Fibroblast of lung (primary cell): Measurements from ENCODE around the gene ZCCHC2. TPM values are rescaled to one million over a fixed set of nuclear protein-coding genes. Genes with fewer than 3 reads are reported as not detected.
A peak's percentile ranks its signal among the peaks of the same experiment; 100 is the strongest.

Source experiments
- DNase-seq, 2 donors: peaks; one replicate each; pipeline versions ENCODE4 v3.0.0 to v3.0.0-alpha.2; 2010; ENCODE audit warnings: low read depth in 2 of 2
- H2AFZ ChIP-seq: 2 replicates; pipeline ENCODE4 v1.5.1; 2012; ENCODE audit warnings: low read length, control low read depth, inconsistent platforms
- H3K27ac ChIP-seq: 2 replicates; pipeline ENCODE4 v1.5.1; 2011; ENCODE audit warnings: low read length, control low read depth; ENCODE audit not compliant: insufficient read depth
- H3K27me3 ChIP-seq: 2 replicates; pipeline ENCODE4 v1.5.1; 2011; ENCODE audit warnings: mild to moderate bottlenecking, low read length; ENCODE audit not compliant: control insufficient read depth, insufficient read depth
- H3K36me3 ChIP-seq: 2 replicates; pipeline ENCODE4 v1.5.1; 2011; ENCODE audit warnings: low read length; ENCODE audit not compliant: control insufficient read depth, insufficient read depth
- H3K4me1 ChIP-seq: 2 replicates; pipeline ENCODE4 v1.5.1; 2011; ENCODE audit warnings: low read length; ENCODE audit not compliant: control insufficient read depth, insufficient read depth; ENCODE audit errors: extremely low read depth
- H3K4me2 ChIP-seq: 2 replicates; pipeline ENCODE4 v1.5.1; 2011; ENCODE audit warnings: low read length, control low read depth; ENCODE audit not compliant: insufficient read depth; ENCODE audit errors: extremely low read depth
- H3K4me3 ChIP-seq, 4 experiments: fragments of 200-600 bp in 1 of 4; sonication (generic) in 1 of 4; replicated peaks in 1 of 4; 2 replicates each; pipeline ENCODE4 v1.5.1; 2011 to 2016; ENCODE audit warnings: low read length in 4 of 4, low read depth in 3 of 4, mild to moderate bottlenecking in 3 of 4, control low read depth in 2 of 4, inconsistent platforms in 1 of 4, mixed read lengths in 1 of 4; ENCODE audit not compliant: insufficient read depth in 1 of 4; ENCODE audit errors: control extremely low read depth in 1 of 4
- H3K79me2 ChIP-seq: 2 replicates; pipeline ENCODE4 v1.5.1; 2012; ENCODE audit warnings: mild to moderate bottlenecking, low read length, inconsistent platforms; ENCODE audit not compliant: control insufficient read depth, insufficient read depth
- H3K9ac ChIP-seq: 2 replicates; pipeline ENCODE4 v1.5.1; 2011; ENCODE audit warnings: mild to moderate bottlenecking, low read length, control low read depth; ENCODE audit not compliant: insufficient read depth
- H3K9me3 ChIP-seq: 2 replicates; pipeline ENCODE4 v1.5.1; 2012; ENCODE audit warnings: low read depth, low read length; ENCODE audit not compliant: control insufficient read depth, insufficient read depth
- H4K20me1 ChIP-seq: 2 replicates; pipeline ENCODE4 v1.5.1; 2011; ENCODE audit warnings: low read length; ENCODE audit not compliant: control insufficient read depth, insufficient read depth; ENCODE audit errors: extremely low read depth
- CTCF ChIP-seq, 2 donors: IDR thresholded peaks in 1 of 2; conservative IDR thresholded peaks in 1 of 2; 1 replicate in 1 of 2; 2 replicates in 1 of 2; pipeline ENCODE4 v1.5.1; 2011 to 2012; ENCODE audit warnings: low read length in 2 of 2, control low read depth in 1 of 2, inconsistent platforms in 1 of 2, low read depth in 1 of 2, mild to moderate bottlenecking in 1 of 2
- EZH2 ChIP-seq: IDR thresholded peaks from 2 replicates; pipeline ENCODE4 v1.5.1; 2012; ENCODE audit warnings: low read length, control low read depth, mild to moderate bottlenecking; ENCODE audit errors: missing control alignments
- polyA plus RNA-seq, 2 donors: library from polyadenylated mRNA; depleted of rRNA in 1 of 2; stranded (reverse) in 1 of 2; unstranded in 1 of 2; fragments of >200 nt; gene quantifications; 2 replicates each; pipeline ENCODE4 v1.2.1, GENCODE V29; 2011 to 2012; ENCODE audit warnings: missing spikeins in 1 of 2
- total RNA-seq: library from RNA; depleted of rRNA; stranded (reverse); fragments of >200 nt; gene quantifications from 2 replicates; pipeline ENCODE4 v1.2.1, GENCODE V29; 2014

ZCCHC2 gene
- total and polyA plus RNA-seq, 2 donors (not counting 1 experiment from before 2014, with no cell fraction given) = 5.3 to 10.9 TPM

- H2AFZ ChIP-seq = peak overlapping the region; percentile 39
- peak overlapping the region; percentile 56 to 87 (median 74) for H3K4me3 ChIP-seq
- peaks cover 13% of the 10 kb centered on the region for H3K4me1 ChIP-seq
- TF ChIP-seq CTCF (conservative IDR thresholded peaks at IDR 0.05 in 1 of 2, IDR thresholded peaks at IDR 0.05 in 1 of 2; ENCODE audit: low read depth in 1 of 2, low read length in 2 of 2) (no peak), EZH2 (no peak)
- H3K36me3 ChIP-seq = no peaks in the 10 kb centered on the region
- DNase-seq = peak; percentile 49 to 70
- H3K9ac ChIP-seq = peak overlapping the region; percentile 56
- H4K20me1 ChIP-seq = no peaks in the 10 kb centered on the region
- no peaks in the 10 kb centered on the region for H3K9me3 ChIP-seq
- H3K27me3 ChIP-seq = no peaks in the 10 kb centered on the region
- peak overlapping the region; percentile 81 for H3K4me2 ChIP-seq
- peak overlapping the region; percentile 68 for H3K27ac ChIP-seq
- peaks cover 23% of the 10 kb centered on the region for H3K79me2 ChIP-seq
These were observed 1.0 kb downstream of the ZCCHC2 start for GRCh38 chr18:62523631-62524439.

- Histone ChIP-seq H4K20me1 (no peaks in the 10 kb centered on the region), H3K27ac (peak overlapping the region; percentile 68), H3K36me3 (no peaks in the 10 kb centered on the region), H3K4me3 (peak overlapping the region; percentile 56 to 87 (median 74)), H3K27me3 (no peaks in the 10 kb centered on the region), H3K4me2 (peak overlapping the region; percentile 96), H2AFZ (peak overlapping the region; percentile 6), H3K4me1 (peaks cover 13% of the 10 kb centered on the region), H3K79me2 (peaks cover 23% of the 10 kb centered on the region), H3K9ac (peak overlapping the region; percentile 56), H3K9me3 (no peaks in the 10 kb centered on the region)
- peak; percentile 44 to 60 for DNase-seq
- TF ChIP-seq EZH2 (no peak), CTCF (conservative IDR thresholded peaks at IDR 0.05 in 1 of 2, IDR thresholded peaks at IDR 0.05 in 1 of 2; ENCODE audit: low read depth in 1 of 2, low read length in 2 of 2) (no peak)
These were observed 1.8 kb downstream of the ZCCHC2 start for GRCh38 chr18:62524440-62525200.

DNA sequence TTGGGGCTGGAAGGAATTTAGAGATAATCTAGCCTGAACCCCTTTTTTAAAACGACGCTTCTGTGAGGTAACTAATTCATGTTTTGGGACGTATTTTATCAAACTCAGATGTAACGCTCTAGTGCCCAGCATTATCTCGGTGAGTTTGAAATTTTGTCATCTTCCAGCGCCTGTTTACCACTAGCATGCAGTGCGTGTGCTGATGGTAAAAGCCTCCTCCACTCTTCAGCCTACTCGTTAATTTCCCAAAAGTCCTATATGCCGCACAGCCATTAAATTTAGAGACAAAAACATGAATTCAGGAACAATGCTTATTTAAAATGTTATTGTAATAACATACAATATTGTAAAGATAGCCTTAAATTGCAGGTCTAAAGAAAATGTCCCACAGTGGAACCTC lies 2.8 kb downstream of the ZCCHC2 start:
- Histone ChIP-seq H3K4me1 (peaks cover 13% of the 10 kb centered on the region), H3K79me2 (peaks cover 25% of the 10 kb centered on the region), H3K9ac (peak overlapping the region; percentile 8), H3K4me2 (peak overlapping the region; percentile 96), H3K27me3 (no peaks in the 10 kb centered on the region), H3K4me3 (peak overlapping the region; percentile 56 to 87 (median 74)), H3K27ac (peak overlapping the region; percentile 68), H4K20me1 (no peaks in the 10 kb centered on the region), H2AFZ (no peak overlapping the region), H3K36me3 (no peaks in the 10 kb centered on the region), H3K9me3 (no peaks in the 10 kb centered on the region)
- TF ChIP-seq EZH2 (no peak), CTCF (conservative IDR thresholded peaks at IDR 0.05 in 1 of 2, IDR thresholded peaks at IDR 0.05 in 1 of 2; ENCODE audit: low read depth in 1 of 2, low read length in 2 of 2) (no peak)
- no peak for DNase-seq
